ENCODE measurements around the gene GSX2.

- TF ChIP-seq EZH2 (IDR thresholded peaks at IDR 0.05; ENCODE audit: insufficient read depth, poor library complexity, severe bottlenecking) (no peak), EZH2phosphoT487 (IDR thresholded peaks at IDR 0.05; ENCODE audit: insufficient read depth, low read depth) (no peak)
These were observed 34.5 kb upstream of the GSX2 start for GRCh38 chr4:54065282-54066087.

Data from GM23248 (cell line).